ENCODE measurements around the gene GLIS1.

The GLIS1 gene

DNA sequence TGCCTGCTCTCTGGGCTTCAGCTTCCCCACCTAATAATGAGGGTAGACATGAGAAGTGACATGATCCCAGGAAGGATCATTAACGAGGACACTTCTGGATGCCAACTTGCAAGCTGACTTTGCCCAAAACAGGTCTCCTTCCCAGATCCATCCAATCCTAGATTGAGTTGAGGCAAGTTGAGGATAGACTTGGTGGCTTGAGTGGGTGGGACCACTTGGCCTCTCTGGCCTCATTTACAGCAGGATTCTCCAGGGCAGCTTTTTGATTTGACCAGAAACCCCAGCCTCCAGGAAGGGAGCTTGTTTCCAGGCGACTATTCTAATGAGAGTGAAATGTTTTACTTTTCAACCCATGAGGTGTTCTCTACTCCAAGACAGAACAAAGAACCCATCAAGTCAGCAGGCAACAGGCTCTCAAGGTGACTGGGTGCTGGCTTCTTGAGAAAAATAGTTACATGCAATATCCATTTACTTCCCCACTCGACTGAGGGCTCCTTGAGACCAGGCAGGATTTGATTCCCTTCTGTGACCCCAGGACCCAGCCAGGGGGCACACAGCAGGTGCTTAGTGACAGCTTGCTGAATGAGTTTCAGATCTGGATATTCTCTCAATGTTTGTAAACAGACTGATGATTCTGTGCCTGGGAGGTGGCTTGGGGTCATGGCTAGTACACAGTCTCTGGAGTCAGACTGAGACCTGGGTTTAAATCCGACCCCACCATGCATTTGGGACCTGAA lies 151.5 kb downstream of the GLIS1 start:
- DNase-seq, result no peak

DNA sequence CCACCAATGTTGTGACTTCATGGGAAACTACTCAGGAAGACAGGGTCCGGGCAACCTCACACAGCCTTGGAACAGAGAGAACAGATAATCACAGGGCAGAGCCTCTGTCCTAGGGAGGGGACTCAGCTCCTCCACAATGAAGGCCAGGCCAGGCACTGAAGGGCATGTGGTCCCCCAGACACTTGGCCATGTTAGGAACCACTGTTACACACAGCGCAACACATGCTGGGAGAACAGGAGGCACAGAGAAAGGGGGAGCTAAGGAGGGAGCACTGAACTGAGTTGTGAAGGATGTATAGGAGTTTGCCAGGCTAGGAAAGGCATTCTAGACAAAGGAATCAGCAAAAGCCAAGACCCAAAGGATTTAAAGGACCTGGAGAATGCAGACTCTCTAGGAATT lies 152.2 kb downstream of the GLIS1 start:
- no peak for DNase-seq

DNA sequence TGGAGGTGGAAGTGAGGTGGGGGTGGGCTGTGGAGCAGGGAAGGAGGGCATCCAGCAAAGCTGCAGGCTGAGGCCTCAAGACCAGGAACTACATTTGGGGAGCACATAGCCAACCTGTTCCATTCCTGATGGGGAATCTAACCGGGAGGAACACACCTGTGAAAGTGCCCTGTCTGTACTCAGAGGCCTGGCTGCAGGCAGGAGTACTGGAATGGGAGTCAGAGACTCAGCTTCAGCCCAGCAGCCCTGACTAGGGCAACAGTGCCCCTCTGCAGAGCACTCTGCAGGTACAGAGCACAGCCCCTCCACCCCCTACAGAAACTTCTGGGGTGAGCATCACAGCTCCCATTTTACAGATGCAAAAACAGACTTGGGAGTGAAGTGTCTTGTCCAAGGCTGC lies 153.4 kb downstream of the GLIS1 start:
- no peak for DNase-seq

DNA sequence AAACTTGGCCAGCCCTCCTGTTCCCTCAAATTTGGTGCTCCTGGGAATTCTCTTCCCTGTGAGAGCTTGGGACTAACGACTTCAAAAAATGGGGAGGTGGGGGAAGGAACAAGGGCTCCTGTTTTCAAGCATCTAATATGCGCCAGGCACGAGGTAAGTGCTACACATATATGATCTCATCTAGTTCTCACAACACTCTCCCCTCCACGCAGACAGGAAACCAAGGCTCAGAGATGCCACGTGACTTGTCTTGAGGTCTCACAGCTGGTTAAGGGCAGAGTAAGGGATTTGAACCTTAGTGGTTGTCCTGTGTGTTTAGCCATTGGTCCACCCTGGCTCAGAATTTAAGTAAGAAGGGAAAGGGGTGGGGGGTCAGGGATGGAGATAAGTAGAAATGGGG lies 153.8 kb downstream of the GLIS1 start:
- DNase-seq, result no peak

DNA sequence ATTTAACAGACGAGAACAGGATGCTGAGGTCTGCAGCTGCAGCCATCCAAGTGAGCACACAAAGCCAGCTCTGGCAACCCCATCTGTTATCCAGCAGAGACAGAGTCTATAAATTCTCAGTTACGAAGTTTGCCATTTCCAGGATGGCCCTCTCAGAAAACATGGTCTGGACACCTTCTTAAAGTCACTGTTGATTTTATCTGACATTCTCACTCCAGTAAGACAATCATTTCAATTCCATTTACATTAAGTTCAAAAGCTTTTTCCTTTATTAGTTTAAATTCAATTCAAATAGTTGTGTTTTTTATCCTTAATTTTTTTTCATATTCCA lies 154.2 kb downstream of the GLIS1 start:
- no peak for DNase-seq

DNA sequence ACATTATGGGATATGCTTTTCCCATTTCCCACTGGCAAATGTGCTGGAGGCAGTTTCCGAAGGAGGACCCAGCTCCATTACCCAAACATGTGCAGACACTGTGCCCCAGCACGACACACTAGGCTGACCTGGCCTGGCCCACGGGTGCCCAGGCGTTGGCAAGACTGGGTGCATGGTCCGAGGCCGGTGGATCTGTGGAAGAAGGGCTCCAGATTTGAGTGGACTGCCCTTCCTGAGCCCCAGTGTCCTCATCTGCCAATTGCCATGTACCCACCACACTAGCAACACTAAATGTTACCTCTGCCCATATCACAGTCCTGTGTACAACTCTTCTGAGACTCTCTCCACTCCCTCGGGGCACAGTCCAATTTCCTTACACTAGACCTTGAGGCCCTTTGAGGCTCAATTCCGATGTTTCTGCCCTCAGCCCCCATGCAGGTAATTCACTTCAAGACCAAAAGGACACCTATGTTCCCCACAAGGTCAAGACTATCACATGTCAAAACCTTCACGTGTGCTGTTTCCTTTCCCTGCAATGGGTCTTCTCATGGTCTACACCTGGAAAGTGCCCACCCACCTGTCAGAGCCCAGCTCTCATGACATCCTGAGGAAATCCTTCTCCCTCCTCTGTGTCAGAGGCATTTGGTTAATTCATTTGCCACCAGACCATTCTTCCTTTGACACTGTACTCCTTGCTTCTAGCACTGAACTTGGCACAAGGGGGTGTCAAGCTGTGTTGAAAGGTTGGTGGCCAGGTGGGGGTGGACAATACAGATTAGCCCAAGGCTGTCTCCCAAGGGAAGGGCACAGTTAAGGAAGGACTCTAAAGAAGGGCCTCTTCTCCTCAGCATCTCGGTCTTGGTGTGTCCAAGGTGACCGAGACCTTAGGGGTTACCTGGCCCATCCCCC lies 154.8 kb downstream of the GLIS1 start:
- no peak for DNase-seq

DNA sequence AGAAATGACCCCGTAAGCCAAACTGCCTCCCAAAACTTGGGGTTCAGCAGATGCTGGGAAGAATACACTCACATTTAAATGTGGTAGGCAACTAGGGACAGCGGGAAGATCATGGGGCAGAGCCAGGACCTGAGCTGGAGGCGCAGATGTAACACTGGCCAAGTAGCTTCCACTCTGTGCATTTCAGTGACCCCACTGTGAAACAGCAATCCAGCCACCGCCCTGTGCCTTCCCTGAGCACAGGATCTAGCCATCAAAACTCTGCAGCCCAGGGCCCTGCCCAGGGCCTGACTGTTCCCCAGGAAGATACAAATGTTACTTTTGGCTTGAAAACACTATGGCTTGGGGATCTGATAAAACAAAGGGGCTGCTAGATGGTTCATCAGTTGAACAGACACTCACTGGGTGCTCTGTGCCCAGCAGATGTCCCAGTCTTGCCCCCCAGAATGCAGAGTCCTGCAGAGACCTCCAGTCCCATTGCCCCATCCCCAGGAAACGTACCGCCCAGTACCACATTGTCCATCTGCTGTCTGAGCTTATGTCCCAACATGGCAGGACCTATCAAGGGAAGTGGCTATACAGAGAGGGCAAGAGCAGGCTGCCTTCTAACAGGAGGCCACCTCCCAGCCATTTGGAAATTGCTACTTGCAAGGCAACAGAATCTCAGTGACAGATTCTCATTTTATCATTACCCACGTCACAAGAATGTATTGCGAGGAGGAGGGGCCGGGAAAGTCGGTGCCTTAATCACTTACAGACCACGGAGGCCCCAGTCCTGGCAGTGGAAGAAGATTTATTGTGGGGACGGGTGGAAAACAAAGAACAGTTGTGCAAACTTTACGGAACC lies 155.7 kb downstream of the GLIS1 start:
- peak; percentile 61 for DNase-seq

DNA sequence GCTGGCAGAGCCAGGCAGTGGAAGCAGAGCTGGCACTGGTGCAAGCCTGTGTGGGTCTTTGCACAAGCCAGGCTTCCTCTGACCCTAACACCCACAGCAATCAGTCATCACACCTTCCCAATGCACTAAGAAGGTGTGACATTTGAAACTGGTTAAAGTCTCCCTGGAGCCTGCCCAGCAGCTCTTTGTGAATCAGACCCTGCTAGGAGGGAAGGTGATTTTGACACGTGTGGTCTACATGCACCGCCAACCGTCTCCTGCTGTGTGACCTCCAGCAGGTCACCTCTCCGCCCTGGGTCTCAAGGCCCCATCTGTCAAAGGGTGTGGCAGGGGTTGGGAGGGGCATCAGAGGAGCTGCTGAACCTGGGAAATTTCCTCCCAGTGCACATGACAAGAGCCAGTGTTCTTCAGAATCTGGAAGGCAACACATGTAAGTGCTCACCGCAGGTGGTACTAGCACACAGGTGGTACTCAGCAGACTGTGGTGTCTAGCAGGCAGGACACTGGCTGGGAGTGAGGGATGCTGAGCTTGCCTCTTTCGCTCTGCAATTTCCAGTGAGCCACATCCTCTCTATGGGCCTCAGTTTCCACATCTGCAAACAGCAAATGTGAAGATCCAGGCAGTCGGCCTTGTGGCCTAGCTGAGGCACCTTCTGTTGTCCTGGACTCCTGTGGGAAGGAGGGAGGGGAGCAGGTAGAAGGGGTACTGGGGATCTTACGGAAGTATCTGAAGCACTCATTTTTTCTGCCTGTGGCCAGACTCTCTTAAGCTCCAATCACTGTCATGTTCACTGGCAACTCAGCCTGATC lies 156.5 kb downstream of the GLIS1 start:
- DNase-seq, result peak; percentile 12

DNA sequence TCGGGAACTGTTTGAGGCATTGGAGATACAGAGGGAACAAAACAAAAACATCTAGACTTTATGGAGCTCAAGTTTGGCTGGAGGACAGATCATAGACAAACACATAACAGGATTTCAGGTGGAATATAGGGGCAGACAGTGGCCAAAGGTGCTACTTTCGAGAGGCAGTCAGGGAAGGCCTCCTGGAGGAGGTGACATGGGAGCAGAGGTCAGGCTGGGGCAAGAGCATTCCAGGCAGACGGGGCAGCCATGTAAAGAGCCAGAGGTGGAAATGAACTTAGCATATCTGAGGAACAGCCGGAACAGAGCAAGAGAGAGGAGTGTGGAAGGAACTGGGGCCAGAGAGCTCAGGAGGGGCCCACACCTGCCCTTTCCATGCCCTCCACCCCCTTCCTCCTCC lies 157.5 kb downstream of the GLIS1 start:
- peak; percentile 12 for DNase-seq

DNA sequence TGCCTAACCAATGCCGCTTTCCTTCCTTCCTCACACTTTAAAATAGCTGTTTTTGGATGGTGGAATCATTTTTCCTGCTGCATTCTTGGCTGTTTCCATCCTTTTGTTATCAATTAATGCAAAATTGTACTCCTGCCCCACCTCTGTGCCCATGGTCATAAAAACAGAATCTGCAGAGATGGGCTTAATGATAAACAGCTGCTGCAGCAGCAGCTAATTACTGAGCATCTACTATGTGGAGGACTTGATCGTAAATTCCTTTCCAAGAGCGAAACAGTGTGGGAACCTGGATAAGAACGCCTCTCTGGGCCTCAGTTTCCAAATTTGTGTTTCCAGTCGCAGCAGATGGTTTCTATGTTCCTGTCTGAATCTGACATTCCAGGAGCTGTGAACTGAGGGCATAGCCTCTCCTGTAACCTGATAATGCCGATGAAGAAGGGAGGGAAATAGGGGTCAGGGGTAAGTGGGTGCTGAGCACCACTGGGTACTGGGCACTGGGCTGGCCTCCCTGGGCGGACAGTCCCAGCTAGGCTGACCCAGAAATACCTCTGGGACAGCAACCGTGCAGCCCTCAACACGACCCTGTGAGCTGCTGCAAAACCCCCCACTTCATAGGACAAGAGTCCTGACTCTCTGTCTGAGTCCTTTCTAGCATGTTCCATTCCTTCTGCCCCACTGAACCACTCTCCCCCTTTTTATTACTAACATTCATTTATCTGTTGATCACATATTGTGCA lies 158.1 kb downstream of the GLIS1 start:
- DNase-seq, result peak; percentile 6

DNA sequence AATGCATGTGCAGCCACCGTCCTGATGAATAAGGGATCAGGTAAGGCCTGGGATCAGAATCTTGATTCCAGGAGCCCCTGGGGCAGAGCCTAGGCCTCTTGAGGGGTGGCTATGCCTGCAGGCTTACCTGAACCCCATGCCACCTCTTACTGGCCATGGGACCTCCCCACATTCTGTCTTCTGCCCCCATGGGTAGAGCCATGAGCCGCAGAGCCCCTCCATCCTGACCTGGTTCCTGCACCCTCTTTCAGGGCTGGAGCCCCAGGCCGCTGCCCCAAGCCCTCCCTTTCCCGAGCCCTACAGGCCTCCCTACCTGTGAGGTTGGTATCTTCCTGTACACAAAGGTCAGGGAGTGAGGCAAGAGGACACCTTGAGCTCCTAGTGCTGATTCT lies 159.0 kb downstream of the GLIS1 start:
- DNase-seq, result peak; percentile 7

DNA sequence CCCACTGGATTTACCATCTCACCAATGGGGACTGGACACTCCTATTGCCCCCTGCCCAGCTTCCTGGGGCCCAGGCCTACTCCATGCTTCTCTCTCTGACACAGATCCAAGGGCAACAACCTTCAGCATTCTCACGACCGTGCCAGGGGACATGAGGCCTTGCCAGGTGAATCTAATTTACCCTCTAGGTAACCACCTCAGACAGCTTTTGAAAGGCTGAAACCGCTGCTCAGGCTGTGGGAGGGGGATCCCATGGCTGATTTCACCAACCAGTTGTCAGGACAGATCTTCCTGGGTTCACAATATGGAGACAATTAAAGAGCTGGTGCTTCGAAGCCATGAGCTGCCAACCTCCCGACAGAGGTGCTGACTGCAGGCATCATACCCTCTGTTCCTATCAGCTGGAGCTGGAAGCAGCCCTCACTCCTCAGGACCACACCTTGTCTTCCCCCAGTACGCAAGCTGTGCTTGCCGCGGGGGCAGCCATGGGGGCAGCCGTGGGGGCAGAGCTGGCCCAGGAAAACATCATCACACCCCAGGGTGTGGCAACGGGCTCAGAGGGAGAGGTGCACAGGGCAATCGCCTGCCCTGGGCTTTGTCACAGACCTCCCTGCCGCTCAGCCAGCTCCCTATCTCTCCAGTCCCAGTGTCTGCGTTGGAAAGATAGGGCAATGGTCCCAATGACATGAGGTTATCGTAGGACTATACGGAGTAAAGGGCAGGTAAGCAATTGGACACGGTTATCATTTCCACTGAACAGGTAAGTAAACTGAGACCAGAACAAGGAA lies 159.5 kb downstream of the GLIS1 start:
- DNase-seq, result peak; percentile 16

DNA sequence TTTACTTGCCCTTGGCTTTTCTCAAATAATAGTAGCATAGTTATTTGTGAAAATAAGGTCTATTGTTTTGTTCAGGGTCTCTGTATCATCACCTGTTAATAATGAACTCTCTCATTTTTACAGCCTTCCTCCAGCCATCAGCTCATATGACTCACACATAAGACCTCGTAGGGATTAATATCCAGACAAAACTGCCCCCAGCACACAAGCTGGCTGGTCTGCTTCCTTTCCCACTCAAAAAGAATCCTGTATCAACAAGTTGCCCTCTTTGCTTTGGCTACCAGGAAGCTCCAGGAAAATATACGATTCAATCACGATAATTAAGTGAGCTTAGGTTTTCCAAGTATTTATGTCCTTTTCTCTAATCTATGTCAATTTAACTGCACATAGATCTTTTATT lies 160.6 kb downstream of the GLIS1 start:
- DNase-seq, result no peak

DNA sequence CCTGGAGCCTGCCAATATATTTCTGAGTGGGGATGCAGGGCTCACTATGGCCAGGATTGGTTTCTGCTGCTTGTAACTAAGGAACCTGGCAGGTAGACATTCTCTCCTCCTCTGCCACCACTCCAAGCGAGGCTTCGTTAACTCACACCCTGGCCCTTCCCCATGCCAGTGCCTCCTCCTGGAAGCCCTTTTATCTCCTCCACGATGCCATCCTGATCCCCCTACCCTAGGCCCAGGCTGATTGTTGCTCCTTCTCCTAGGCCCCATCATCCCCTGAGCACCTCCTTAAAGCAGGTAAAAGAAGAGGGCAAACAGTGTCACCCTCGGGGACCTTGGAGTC lies 161.2 kb downstream of the GLIS1 start:
- DNase-seq, result no peak

DNA sequence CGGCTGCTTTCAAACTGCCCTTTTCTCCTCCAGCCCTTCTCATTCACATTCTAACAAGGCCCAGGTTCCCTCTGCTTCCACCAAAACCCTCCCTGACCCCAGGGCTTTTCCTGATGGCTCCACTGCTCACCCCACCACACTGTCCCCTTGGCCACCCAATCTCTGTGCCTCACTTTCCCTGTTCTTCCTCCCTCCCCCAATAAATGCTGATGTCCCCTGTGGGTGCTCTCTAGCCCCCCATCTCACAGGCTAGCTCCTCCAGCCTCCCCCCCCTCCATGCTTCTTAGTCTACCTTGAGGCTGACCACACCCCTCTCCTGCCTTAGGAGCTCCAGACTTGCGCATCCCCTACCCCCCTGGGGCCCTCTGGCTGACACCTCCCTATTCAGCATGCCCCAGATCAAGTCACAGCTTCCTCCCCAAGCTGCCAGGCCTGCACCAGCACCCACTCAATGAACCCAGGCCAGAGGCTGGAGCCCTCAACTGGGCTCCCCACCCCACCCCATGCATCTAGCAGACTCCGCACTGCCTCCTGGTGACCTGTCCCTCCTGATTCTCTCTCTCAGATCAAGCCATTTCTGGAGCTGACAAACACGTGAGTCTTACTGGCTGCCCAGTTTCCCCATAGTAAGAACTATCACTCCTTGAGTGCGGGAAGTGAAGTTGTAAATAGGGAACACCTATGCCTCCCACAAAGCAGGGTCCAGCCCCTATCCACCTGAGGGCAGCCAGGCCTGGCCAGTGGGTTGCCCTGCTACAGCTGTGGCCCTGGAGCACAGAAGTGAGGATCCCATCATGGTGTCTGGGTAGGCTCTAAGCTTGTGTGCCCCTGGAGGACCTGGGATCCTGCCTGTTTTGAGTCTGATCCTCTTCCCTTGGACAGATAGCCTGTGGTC lies 161.9 kb downstream of the GLIS1 start:
- DNase-seq, result peak; percentile 13

DNA sequence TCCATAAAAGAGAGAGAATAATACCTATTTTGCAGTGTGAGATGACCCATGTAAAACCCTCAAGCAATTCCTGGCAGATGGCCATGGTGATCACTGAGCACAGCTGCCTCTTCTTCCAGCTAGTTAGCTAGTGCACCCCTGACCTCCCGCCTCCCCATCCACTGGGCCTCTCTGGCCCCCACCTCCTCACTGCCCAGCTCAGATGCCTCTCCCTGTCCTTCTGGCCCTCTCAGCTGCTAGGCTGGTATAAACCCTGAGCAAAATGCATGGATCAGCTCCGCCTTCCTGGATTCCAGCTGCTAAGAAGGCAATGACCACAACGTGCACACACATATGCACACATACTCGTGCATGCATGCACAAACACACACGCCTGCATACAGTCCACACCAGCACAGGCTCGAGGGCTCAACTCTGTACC lies 162.6 kb downstream of the GLIS1 start:
- DNase-seq, result peak; percentile 32

DNA sequence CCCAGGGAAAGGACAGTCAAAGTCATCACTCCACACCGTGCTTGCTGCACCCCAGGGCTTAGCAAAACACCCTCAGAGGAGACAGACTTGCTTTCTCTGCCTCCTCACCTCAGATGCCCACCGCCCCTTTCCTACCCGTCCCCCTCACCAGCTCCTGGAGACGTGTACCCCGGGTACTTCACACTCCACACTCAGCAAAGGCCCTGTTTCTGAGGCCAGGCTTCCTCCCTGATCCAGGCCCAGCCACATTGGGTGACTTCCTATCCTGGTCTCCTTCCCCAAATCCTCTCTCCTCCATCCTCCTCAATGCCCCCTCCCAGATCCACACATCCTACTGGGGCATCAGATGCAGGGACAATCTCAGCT lies 163.0 kb downstream of the GLIS1 start:
- peak; percentile 5 for DNase-seq

DNA sequence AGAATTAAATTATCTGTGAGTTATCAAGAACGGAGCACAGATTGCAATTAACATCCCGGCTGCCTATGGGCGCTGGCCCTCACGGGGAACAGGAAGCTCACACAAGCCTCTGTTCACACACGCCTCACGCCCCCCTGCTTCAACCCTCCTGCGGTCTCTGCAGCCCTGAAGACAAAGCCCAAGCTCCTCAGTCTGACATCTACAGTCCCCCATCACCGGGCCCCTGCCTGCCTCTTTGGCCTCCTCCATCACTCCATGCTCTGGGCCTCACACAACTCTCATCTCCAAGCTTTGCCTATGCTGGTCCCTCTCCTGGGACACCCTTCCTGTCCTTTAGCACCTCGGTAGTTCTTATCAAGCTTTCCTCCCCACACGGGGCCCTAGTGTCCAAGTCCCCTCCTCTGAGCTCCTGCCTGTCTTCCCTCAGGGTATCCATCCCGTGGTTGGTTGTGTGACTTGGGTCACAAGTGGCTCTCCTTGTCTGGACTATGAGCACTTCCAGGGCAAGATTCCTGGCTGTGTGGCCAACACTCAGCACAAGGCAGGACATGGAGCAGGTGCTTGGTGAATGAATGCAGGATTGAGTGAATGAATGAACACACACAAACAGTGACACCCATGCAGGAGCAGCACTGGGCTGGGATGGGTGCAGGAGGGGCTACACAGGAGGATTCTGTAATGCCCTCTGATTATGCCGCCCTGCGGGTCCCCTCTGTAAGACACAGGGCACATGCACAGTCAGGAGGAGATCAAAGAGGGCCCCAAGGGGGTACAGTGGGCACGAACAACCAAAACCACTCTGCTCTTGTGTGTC lies 163.6 kb downstream of the GLIS1 start:
- peak; percentile 17 for DNase-seq

DNA sequence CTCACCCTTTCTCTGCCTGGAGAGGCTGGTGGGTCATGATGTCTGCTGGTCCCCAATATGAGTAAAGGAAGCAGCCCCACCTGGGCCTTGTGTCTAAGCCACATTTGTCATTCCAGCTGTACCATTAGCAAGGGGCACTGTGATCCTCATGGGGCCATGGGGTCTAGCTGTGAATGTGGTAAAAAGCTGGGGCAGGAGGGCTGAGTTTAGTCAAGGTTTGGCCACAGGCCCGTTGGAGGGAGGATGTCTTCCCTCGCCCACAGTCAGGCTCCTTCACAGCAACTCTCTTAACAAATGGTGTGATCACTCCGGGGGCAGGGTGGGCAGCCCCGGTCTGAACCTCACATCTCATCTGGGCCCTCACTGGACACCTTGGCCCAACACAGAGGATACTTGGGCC lies 164.3 kb downstream of the GLIS1 start:
- peak; percentile 19 for DNase-seq

Measured in right hindlimb (tissue), 1 donor.